ENCODE measurements around the gene KLK14.

DNA sequence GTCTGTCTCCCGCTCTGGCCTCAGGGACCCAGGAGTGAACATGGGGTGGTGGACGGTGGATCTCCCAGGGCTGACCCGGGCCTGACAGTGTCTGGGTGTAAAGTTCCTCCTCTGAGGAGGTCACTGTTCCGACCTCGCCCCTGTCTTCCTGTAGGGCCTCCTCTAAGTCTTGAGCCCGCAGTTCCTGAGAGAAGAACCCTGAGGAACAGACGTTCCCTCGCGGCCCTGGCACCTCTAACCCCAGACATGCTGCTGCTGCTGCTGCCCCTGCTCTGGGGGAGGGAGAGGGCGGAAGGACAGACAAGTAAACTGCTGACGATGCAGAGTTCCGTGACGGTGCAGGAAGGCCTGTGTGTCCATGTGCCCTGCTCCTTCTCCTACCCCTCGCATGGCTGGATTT lies 42.0 kb upstream of the KLK14 start, which contains the start of gene SIGLEC9:
- no peak for TF ChIP-seq EZH2 (IDR thresholded peaks at IDR 0.05; ENCODE audit: low read depth, unreplicated experiment)
- TF ChIP-seq, protein P1, sequence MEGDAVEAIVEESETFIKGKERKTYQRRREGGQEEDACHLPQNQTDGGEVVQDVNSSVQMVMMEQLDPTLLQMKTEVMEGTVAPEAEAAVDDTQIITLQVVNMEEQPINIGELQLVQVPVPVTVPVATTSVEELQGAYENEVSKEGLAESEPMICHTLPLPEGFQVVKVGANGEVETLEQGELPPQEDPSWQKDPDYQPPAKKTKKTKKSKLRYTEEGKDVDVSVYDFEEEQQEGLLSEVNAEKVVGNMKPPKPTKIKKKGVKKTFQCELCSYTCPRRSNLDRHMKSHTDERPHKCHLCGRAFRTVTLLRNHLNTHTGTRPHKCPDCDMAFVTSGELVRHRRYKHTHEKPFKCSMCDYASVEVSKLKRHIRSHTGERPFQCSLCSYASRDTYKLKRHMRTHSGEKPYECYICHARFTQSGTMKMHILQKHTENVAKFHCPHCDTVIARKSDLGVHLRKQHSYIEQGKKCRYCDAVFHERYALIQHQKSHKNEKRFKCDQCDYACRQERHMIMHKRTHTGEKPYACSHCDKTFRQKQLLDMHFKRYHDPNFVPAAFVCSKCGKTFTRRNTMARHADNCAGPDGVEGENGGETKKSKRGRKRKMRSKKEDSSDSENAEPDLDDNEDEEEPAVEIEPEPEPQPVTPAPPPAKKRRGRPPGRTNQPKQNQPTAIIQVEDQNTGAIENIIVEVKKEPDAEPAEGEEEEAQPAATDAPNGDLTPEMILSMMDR (conservative IDR thresholded peaks at IDR 0.05; ENCODE audit: low read depth in 2 of 2), result no peak
- TF ChIP-seq, protein P2, sequence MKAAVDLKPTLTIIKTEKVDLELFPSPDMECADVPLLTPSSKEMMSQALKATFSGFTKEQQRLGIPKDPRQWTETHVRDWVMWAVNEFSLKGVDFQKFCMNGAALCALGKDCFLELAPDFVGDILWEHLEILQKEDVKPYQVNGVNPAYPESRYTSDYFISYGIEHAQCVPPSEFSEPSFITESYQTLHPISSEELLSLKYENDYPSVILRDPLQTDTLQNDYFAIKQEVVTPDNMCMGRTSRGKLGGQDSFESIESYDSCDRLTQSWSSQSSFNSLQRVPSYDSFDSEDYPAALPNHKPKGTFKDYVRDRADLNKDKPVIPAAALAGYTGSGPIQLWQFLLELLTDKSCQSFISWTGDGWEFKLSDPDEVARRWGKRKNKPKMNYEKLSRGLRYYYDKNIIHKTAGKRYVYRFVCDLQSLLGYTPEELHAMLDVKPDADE (IDR thresholded peaks at IDR 0.05), result no peak
- TF ChIP-seq ZNF114 (CRISPR knock-in tag; IDR thresholded peaks at IDR 0.05), result no peak
- TF ChIP-seq POLR2AphosphoS5 (IDR thresholded peaks at IDR 0.05; ENCODE audit: low read depth), result no peak
- no peak for TF ChIP-seq NANOG (IDR thresholded peaks at IDR 0.05; ENCODE audit: borderline replicate concordance)
